Measurements from ENCODE around the gene IL6. TPM values are rescaled to one million over a fixed set of nuclear protein-coding genes. Genes with fewer than 3 reads are reported as not detected.
"Not testable (repeated sequence)": the region's sequence is repeated elsewhere in the genome, so short reads cannot be mapped to it uniquely, and the experiment has no call there.

Gene IL6
- 1 to 10 TPM in 3 of 5 donors, under 1 TPM in 2; 0.52 to 4.8 (median 1.6) TPM for polyA plus RNA-seq (ENCODE audit: insufficient read depth in 1 of 5, insufficient read length in 5 of 5, low replicate concordance in 1 of 5)
- long read RNA-seq, donor 1, partial matches to known transcripts, result 0 of 1 reads
- long read RNA-seq, donor 1, other reads (novel, unspliced or antisense), result 0 of 1 reads
- long read RNA-seq, donor 2, result 0 reads
- long read RNA-seq, donor 3, partial matches to known transcripts, result 0 of 1 reads
- long read RNA-seq, donor 3, other reads (novel, unspliced or antisense), result 0 of 1 reads
- long read RNA-seq, donor 4, partial matches to known transcripts, result 0 of 1 reads
- long read RNA-seq, donor 4, other reads (novel, unspliced or antisense), result 0 of 1 reads
- long read RNA-seq, donor 5, result 0 reads
- long read RNA-seq, donor 6, result 0 reads
- long read RNA-seq, donor 7, result 0 reads
- long read RNA-seq, donor 8, result 0 reads

DNA sequence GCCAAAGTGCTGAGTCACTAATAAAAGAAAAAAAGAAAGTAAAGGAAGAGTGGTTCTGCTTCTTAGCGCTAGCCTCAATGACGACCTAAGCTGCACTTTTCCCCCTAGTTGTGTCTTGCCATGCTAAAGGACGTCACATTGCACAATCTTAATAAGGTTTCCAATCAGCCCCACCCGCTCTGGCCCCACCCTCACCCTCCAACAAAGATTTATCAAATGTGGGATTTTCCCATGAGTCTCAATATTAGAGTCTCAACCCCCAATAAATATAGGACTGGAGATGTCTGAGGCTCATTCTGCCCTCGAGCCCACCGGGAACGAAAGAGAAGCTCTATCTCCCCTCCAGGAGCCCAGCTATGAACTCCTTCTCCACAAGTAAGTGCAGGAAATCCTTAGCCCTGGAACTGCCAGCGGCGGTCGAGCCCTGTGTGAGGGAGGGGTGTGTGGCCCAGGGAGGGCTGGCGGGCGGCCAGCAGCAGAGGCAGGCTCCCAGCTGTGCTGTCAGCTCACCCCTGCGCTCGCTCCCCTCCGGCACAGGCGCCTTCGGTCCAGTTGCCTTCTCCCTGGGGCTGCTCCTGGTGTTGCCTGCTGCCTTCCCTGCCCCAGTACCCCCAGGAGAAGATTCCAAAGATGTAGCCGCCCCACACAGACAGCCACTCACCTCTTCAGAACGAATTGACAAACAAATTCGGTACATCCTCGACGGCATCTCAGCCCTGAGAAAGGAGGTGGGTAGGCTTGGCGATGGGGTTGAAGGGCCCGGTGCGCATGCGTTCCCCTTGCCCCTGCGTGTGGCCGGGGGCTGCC lies at the start of gene IL6:
Gene IL6 (plus strand): TSS at position 294 of the 807 bp plus-strand sequence. CDS start 63 bp downstream, at position 357.
- peak; percentile 86 to 89 for DNase-seq

DNA sequence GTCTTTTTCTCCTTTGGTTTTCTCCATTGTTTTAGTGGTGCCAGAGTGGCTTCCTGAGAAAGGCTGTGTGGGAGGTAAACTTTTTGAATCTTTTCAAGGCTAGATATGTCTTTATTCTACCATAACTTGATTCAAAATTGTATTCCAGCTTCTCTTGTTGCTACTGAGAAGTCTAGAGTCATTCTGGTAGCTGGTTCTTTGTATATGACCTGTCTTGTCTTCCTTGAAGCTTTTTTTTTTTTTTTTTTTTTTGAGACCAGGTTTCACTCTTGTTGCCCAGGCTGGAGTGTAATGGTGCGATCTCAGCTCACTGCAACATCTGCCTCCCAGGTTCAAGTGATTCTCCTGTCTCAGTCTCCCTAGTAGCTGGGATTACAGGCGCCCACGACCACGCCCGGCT lies 49.7 kb upstream of the IL6 start:
- not testable (repeated sequence) for DNase-seq

DNA sequence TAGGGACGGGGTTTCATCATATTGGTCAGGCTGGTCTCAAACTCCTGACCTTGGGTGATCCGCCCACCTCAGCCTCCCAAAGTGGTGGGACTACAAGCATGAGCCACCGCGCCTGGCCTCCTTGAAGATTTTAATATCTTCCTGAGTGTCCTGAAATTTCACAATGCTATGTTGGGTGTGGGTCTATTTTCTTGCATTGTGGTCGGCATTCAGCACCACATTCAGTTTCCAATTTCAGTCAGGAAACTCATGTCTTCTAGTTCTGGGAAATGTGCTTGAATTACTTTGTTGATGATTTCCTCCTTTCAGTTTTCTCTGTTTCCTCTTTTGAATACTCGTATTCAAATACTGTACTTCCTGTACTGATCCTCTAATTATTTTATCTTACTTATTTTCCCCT lies 49.3 kb upstream of the IL6 start:
- no peak for DNase-seq

DNA sequence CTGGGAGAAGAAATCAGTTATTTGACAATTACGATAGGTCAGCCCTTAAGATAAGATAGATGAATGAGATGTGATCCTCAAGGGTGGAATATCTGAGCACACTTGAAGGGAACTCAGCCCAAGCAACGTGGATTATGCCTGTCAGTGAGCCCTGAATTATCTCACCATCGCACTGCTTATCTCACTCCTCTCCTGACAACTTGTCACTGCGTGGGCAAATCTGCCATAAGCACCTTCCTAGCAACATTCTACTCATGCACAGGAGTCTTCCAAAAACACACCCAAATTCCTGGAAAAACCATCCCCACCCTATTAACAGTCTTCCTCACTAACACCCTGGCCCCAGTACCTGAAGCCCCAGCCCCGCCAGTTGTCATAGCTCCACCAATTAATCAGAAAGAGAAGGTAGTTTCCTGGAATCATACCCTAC lies 46.5 kb upstream of the IL6 start:
- no peak for DNase-seq

DNA sequence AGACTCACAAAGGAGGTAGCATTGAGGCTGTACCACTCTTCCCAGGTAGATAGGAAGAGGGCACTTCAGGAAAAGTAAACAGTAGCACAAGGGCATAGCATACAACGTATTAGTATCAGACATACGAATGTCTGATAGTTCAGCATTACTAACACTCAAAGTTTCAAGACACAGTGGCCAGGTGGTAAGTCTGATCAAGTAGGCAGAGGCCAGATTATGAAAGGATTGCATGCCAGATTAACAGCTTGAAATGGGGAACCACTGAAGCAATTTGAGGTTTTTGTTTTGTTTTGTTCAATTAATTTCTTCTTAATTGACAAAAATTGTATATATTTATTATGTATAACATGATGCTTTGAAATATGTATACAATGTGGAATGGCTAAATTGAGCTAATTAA lies 45.7 kb upstream of the IL6 start:
- DNase-seq, result no peak

DNA sequence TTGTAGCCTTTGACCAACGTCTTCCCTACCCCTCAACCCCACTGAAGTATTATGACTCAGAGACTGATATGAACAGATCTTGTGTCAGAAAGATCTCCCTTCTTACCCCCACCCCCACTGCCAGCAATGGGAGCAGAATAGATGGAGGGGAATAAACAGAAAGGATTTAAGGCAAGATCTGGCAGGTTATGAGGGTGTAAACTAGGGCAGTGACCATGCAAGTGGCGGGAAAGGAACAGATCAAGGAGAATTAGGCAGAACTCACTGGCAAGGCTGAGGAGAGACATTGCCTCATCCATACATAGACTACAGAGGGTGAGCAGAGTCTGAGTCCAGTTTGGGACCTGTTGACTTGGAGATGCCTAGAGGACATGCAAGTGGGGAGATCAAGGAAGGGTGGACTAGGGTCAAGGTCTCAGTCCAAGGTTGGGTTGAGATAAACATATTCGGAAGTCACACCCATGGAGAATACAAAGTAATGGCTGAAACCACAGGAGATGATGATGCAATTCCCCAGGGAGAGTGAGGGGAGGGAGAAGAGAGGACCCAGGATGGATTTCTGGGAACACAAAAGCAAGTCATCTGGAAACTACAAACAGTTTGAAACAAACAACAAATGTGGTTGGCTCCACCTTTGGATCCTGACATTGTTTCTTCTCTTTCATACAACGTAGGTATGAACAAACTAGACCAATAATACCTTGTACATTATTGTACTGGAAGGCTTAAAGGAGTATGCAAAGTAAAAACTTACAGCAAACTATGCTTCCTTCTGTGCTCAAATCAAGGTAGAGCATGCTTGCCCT lies 44.9 kb upstream of the IL6 start:
- no peak for DNase-seq

DNA sequence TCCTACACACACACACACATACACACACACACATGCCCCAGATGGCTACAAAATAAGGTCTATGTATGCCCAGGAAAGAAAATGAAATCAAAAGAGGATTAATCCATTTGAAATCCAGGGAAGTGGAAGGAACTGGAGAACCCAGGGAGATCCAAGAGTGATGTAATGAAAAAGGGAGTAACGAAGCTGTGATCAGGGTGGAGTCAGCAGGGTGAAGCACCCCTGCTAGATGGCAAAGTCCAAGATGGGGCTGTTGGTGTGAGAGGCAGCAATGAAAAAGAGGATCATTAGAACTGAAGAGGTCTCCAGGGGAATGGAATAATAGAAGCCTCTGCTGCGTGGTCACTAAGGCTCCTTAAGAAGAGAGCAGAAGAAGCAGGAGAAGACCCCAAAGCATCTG lies 43.6 kb upstream of the IL6 start:
- no peak for DNase-seq

DNA sequence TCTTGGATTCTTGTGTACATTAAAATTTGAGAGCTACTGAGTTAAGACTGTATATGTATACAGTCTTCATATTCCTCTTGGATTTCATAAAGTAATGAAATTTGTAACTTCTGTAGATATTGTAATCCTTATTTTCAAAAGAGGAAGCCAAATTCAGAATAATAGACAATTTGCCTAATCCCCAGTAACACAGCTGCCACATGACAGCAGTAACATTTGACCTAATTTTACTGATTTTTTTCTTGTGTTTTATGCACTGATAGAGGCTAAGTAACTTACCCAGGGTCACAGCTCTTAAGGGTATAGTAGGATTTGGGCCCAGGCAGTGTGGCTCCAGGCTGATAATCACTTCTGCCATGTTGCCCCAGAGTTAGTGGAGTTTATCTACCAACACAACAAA lies 40.4 kb upstream of the IL6 start:
- DNase-seq, result no peak

DNA sequence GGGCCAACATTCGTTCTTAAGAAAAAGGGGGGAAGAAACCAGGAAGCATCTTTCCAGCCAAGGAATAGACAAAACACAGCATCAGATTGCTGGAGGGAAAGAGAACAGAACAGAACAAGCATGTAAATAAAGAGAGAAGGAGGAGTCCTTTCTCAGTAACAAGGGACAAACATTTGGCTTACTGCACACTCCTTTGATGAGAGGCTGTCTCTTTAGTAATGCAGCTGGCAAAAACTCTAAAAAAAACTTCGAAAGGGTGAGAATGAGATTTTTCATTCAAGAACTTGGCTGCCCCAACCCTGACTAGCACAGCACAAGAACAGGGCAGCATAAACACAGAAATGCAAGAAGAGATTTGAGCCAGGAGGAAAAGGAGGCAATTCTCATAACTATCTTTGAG lies 38.9 kb upstream of the IL6 start:
- peak; percentile 81 to 87 for DNase-seq

DNA sequence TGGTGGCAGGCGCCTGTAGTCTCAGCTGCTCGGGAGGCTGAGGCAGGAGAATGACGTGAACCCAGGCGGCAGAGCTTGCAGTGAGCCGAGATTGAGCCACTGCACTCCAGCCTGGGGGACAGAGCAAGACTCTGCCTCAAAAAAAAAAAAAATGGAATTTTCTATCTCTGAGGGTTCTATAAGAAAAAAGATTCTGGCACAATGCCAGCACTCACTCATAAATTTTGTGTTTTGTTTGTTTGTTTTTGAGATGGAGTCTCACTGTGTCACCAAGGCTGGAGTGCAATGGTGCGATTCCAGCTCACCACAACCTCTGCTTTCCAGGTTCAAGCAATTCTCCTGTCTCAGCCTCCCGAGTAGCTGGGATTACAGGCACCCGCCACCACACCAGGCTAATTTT lies 38.1 kb upstream of the IL6 start:
- not testable (repeated sequence) for DNase-seq

DNA sequence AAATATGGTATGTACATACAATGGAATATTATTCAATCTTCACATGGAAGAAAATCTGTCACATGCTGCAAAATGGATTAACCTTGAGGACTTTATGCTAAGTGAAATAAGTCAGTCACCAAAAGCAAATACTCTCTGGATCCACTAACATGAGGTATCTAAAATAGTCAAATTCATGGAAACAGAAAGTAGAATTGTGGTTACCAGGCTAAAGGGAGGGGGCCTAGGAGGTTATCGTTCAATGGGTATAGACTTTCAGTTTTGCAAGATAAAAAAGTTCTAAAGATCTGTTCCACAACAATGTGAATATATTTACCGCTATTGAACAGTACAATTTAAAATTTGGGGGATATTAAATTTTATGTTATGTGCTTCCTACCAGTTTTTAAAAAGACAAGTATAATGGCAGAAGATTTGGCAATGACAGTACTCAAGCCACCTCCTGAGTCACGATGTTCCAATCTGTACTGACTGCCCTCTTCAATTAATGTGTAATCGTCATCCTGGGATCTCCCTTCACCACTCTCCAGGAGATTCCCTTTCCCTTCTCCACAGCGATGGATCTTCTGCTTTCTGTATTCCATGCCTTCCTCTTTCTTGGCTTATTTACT lies 32.3 kb upstream of the IL6 start:
- no peak for DNase-seq

DNA sequence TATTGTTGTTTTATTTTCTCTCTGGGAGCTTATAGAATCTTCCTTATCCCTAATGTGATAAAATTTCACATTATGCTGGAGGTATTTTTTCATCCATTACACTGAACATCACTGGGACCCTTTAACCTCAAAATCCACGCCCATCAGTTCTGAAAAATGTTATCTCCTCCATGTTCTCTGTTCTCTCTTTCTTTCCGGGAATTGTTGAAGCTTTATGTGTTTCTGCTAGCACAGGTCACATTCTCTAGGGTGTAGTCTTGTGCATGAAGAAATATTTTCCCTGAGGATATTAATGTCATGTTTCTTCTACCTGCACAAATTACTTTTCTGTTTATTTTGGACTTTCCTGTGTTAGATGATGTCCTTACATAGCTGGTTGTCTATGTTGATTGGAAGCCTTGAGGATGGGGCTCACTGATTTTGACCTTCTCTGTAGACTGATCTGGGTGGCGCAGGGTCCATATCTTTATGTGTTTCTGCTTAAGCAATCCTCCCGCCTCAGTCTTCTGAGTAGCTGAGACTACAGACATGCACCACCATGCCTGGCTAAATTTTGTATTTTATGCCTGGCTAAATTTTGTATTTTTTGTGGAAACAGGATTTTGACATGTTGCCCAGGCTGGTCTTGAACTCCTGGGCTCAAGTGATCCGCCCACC lies 31.4 kb upstream of the IL6 start:
- no peak for DNase-seq

DNA sequence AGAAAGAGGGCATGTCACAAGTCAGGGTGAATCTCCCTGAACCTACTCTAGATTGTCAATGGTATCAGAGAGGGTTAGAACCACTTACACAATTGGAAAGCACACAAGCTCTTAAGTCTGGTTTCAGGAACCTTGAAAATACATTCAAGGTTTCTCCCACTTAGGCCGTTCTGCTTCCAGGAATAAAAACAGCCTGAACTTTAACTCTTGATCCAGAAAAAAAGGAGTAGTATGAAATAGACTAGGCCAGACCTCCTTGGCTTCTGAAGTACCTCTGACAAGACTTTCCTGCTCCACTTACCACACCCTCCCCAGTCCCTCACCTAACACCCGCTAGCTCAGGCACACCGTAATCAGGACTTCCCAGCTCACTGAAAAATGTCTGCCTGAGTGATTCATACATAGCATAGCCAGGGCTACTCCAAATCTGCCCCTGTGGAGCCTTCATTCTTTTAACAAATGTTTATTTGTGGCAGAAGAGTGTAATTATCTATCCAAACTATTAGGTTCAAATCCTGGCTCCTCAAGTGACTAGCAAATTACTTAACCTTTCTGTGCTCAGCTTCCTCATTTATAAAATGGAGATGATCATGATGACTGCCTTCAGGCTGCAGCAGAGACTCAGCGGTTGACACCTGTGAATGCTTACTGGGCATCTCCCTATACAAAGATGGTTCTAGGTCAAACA lies 30.3 kb upstream of the IL6 start:
- DNase-seq, result no peak

DNA sequence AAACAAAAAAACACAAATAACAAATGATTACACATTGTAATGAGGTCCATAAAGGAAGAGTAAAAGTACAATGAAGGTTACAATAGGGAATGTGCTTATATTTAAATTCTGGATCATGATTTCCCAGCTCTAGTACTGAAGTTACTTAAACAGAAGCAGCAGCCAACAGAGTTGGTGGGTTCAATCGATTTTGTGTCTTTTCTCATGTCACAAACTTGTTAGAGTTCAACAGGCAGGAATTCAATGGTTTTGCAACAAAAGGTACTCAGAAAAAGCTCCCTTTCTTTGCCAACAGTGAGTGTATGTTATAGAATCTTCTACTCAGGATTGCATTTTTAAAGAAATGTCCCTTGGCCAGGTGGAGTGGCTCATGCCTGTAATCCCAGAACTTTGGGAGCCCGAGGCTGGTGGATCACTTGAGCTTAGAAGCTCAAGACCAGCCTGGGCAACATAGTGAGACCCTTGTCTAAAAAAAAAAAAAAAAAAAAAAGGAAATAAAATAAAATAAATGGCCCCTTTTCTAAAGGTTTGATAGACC lies 29.6 kb upstream of the IL6 start:
- no peak for DNase-seq

DNA sequence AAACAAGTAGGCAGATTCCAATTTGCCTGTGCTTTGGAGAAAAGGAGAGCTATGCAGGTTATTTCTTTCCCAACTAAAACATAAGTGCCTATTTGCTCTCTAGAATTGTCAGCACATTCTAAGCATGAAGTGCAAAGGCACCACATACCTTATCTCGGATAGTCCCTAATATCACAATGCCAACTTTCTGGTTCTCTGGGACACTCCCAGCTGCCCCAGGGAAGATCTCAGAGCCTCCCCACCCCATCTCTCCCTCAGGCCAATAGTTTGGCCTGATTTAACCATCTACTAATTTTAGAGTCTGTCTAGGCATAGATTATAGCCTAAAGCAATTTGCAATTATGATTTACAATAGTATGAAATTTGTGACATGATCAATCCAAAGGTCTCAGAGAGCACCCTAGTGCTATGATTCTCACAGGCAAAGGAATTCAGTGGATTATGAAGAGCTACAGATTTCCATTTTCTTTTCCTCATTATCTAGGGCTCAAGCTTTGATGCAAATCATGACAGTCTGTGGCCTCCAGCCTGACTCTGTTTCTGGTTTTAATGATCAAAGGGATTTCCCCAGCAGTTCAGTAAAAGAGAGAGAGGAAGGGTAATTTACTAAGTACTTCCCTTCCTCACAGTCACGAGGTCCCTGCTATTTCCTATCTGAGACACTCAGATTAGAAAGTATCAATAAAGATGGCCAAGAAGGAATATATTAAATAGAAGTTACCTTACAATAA lies 29.0 kb upstream of the IL6 start:
- DNase-seq, result no peak

DNA sequence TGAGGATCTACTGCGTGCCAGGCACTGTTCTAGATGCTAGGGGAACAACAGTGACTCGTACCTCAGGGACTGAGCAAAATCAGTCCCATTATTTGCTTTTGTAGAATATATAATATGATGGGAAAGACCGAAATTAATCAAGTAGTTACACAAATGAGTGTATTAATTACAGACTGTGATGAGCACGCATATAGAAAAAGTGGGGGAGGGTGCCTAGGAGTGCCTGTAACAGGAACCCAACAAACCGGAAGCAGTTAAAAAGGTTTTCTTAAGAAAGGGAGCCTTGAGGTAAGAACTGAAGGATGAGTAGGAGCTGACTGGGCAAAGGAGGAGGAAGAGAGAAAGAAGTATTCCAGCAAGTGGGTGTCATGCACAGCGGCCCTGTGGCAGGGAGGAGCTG lies 28.2 kb upstream of the IL6 start:
- DNase-seq, result no peak

DNA sequence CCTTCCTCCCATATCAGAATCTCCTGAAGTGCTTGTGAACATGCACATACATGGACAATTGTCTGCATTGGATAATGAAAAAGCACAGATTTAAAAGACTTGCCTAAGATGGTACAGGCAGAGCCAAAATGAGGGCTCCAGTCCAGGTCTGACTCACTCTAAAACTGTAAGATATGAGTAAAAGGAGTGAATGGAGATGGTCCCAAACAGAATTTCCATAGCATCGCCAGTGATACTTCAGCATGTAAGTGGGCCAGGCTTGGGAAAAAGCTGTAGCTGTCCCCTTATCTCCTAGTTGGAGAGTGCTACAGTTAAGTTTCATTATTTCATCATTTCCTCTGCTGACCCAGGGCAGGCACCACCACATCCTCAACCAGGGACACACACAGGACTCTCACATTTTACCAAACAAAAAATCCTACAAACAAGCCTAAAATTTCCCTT lies 26.4 kb upstream of the IL6 start:
- no peak for DNase-seq

DNA sequence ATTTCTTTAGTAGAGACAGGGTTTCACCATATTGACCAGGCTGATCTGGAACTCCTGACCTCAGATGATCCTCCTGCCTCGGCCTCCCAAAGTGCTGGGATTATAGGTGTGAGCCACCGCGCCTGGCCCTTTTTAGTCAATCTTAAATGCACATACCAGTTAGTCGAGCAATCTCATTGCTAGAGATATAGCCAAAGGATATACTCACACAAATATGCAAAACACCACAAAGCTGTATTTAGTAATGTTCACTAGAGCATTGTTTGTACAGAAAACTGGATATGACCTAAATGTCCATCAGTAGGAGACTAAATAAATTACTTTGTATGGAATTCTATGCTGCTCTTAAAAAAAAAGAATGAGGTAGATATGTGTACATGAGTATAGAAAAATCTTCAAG lies 24.5 kb upstream of the IL6 start:
- DNase-seq, result no peak

DNA sequence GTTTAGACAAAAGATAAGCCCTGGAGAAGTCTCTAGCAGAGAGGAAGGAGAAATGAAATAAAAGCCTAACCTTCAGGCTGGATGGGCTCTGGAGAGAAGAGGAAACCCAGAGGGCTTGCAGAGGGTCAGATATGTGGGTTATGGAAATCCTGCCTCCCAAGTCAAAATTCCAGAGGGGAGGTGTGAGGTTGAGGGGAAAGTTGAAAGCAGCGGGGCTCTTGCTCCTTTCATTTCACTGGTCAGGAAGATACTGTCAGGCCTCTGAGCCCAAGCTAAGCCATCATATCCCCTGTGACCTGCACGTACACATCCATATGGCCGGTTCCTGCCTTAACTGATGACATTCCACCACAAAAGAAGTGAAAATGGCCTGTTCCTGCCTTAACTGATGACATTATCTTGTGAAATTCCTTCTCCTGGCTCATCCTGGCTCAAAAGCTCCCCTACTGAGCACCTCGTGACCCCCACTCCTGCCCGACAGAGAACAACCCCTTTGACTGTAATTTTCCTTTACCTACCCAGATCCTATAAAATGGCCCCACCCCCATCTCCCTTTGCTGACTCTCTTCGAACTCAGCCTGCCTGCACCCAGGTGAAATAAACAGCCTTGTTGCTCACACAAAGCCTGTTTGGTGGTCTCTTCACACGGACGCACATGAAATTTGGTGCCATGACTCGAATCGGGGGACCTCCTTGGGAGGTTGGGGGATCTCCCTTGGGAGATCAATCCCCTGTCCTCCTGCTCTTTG lies 23.7 kb upstream of the IL6 start:
- not testable (repeated sequence) for DNase-seq

Measured in right lung (tissue), 10 donors.